Stimulated activated CD4-positive, alpha-beta T cell treated with anti-CD3 and anti-CD28 coated beads, Interleukin-15, amount 100 ng/mL, for 48 hours (primary cell): ENCODE results near the gene S100A2.
"Not testable (repeated sequence)": the region's sequence is repeated elsewhere in the genome, so short reads cannot be mapped to it uniquely, and the experiment has no call there.

Experiments
- DNase-seq, 2 donors: peaks; one replicate each; pipeline ENCODE4 v3.0.0-alpha.2; 2020; ENCODE audit warnings: low read depth in 2 of 2

The S100A2 gene

DNA sequence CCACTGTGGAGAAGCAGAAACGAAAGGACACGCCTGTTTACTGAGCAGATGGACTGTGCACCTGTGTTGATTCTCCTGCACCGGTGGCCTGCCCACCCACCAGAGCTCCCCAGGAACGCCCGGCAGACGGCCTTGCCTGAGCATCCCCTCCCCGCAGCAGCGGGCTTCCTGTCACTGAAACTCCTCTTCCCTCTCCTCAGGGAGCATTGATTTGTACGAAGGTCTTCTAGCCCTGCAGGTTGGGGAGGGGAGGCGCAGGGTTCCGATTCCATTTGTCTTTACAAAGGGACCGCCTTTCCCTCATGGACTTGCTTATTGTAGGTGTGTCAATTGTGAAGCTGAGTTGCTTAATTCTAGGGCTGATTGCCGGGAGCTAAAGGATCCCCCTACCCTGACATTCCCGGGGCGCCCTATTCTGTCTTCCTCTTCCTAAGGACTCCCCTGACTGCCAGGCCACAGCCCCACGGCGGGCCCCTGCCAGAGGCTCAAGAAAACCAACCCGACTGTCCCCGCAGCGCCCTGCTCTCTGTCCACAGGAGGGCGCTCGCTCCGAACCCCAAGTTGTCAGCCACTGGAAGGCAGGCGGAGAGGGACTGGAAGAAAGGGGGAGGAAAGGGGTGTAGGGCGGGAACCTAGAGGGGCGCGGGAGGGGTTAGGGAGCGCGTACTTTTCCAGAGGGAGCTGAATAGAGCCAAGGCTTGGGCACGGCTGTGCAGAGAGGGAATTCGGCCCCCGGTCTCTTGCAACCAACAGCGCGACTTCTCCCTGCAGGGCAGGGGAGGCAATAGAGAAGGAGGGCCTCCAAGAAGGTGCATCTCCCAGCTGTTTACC, 32.7 kb downstream of the S100A2 start:
- DNase-seq, result peak; percentile 62 to 78

- no peak for DNase-seq
Observed at GRCh38 chr1:153532181-153532580, 33.5 kb downstream of the S100A2 start.

- DNase-seq, result no peak
Observed at GRCh38 chr1:153531638-153532037, 34.0 kb downstream of the S100A2 start.

DNA sequence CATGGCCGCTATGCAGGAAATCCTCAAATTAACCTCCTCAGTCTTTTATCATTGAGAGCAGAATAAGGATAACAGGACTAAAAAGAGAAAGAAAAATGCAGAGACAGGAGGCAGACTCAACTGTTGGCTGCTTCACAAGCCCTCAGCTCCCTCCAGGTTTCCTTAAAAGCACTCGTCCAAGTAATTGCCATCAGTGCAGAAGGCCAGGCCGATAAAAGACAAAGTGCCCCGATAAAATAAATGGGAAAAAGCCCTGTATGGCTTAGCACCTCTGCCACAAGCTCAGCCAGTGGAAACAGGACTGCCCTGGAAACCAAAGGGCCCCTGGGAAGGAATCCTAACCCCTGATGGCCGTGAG, 38.0 kb downstream of the S100A2 start:
- DNase-seq, result no peak

GRCh38 chr1:153527023-153527682, 38.5 kb downstream of the S100A2 start:
- no peak for DNase-seq

GRCh38 chr1:153526132-153526543, 39.5 kb downstream of the S100A2 start:
- DNase-seq, result no peak

DNA sequence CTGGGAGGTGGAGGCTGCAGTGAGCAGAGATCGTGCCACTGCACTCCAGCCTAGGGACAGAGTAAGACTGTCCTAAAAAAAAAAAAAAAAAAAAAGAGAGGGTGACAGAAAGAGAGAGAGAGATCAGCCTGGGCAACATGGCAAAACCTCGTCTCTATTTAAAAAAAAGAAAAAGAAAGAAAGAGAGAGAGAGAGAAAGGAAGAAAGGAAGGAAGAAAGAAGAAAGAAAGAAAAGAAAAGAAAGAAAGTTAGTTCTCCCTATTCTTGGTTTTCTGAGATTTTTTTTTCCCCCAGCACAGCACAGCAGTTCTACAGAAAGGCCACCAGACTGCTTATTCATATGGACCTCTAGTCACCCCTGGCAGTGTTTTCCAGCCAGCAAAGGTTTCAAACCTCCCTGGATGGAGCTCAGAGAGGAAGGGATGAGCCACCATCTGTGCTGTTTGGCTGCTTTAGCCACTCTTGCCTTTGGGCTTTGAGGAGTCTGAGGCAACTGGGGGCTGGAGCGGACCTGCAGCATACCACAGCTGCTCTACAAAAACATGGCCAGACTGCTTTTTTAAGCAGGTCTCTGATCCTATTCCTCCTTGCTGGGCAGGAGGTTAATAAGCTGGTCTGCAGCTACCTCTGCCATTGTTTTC, 40.4 kb downstream of the S100A2 start:
- DNase-seq, result no peak

- DNase-seq, result not testable (repeated sequence)
Observed at GRCh38 chr1:153522353-153523048, 43.1 kb downstream of the S100A2 start.

DNA sequence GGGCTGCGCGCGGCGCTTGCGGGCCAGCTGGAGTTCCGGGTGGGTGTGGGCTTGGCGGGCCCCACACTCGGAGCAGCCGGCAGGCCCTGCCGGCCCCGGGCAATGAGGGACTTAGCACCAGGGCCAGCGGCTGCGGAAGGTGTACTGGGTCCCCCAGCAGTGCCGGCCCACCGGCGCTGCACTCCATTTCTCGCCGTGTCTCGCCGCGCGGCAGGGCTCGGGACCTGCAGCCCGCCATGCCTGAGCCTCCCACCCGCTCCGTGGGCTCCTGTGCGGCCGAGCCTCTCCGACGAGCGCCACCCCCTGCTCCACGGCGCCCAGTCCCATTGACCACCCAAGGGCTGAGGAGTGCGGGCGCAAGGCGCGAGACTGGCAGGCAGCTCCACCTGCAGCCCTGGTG, 43.8 kb downstream of the S100A2 start:
- DNase-seq, result not testable (repeated sequence)

DNA sequence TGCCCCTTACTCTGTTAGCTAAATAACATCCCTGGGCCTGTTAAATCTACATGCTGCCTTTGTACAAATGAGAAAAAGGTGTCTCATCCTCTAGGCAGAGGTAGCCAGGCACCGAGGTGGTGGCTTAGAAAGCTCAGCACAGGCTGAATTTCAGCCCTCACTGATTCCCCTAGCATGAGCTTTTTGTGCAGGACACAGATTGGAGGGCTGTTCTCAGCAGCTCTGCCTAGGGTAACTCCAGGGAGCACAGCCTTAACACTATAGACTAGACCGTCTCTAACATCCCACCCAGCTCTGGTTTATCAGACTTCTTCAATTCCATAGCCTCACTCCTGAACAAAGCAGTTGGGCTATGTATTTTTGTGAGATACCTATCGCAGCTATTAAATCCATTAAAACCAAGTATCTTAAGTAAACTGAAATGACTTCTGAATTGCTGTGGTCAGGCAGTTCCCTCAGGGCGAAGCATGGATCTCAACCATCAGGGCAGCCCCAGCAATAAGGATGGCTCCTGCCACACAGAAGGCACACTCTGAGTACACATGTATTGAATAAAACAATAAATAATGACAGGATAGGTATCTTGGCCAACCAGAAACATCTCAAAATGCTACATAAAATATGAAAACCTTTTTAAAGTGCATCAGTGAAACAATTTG, 44.7 kb downstream of the S100A2 start:
- no peak for DNase-seq

- DNase-seq, result not testable (repeated sequence)
Observed at GRCh38 chr1:153520137-153520691, 45.4 kb downstream of the S100A2 start.

DNA sequence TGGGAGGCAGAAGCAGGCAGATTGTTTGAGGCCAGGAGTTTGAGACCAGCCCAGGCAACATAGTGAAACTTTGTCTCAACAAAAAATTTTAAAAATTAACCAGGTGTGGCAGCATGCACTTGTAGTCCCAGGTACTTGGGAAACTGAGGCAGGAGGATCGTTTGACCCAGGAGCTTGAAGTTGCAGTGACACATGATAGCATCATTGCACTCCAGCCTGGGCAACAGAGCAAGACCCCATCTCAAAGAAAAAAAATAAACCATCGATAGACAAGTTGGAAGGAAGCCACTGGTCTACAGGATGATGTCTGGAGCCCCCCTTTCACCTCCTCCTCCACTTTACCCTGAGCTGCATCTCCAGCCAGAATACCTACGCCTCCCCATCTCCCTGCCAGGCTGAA, 46.4 kb downstream of the S100A2 start:
- no peak for DNase-seq

DNA sequence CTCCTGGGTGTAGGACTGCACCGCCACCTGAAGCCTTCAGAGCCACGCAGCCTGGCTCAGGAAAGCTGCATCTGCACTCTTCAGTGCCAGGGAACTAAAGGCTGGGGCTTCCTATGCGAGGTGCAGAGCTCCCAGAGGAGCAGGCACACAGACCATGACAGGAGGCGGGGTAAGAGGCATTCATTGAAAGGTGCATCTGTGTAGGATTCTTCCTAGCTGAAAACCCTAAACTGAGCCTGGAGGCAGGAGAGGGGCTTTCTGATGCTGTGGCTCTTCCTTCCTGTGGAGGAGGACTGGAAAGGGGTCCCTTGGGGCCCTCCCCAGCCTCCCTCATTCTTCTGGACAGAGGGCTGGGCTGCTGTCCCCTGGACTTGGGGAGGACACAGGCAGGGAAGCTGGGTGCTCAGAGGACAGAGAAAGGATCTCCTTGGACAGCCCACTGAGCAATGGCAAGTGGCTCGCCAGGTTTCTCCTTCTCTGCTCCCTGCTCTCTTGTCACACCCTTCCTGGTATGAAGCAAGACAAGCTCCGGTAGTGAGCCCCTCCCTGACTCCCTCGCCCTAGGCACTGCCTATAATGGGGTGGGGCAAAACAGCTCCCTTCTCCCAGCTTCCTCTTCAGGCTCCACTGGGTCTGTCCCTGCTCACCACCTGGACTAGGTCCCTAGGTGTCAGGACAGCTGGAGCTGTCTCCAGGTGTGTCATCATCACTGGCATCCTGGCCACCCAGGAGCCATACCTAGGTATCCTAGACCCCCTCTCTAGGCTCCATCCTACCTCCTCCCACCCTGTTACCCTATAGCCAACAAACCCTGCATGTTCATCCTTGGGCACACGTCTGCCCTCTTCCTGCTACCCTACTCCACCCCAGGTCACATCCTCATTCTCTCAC, 49.9 kb downstream of the S100A2 start:
- no peak for DNase-seq

GRCh38 chr1:153513666-153514065, 52.0 kb downstream of the S100A2 start:
- DNase-seq, result no peak

- no peak for DNase-seq
Observed at GRCh38 chr1:153513023-153513422, 52.6 kb downstream of the S100A2 start.
